ENCODE measurements around the gene CARM1. TPM values are rescaled to one million over a fixed set of nuclear protein-coding genes. Genes with fewer than 3 reads are reported as not detected.

Gene CARM1
- total RNA-seq, 2 donors from 2014 or later: 6.3 to 11.7 TPM

DNA sequence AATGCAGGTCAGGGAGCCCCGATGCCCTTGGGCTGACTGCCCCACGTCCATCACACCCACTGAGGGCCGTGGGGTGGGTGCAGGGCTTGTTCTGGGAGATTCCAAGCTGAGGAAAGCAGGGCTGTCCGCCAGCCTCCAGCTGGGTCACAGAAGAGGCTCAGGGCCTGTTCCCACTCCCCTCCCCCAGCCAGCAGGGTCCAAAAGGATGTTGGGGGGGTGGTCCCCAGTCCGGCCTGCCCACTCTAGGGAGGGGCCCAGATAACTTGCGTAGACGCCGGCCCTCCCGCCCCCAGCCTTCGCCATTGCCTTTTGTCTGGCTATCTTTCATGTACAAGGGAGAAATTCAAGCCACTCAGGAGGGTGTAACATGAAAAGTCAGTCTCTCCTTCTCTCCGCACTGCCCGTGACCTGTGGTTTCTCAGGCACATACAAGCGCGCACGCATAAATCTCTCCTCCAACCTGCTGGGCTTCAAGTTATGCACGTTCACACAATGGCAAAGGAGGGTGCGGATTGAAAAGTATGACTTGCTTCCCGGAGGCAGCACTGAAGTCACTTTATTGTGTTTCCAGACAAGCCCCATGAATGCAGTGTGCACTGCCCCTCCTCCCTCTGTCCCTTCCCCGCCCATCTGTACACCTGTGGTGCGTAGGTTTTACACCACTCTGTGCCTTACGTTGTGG is 20.2 kb downstream of the CARM1 start:
- intact Hi-C loops (cut with DNase I): no loop called here
- Histone ChIP-seq H3K27ac (peak overlapping the region in 1 of 4 donors; percentile 16), H3K4me1 (peaks cover 20% of the 10 kb centered on the region), H3K9me3 (no peaks in the 10 kb centered on the region), H3K27me3 (no peaks in the 10 kb centered on the region), H3K4me3 (no peak overlapping the region), H3K36me3 (replicated peaks in 1 of 2; ENCODE audit: insufficient read depth in 1 of 2, low read depth in 2 of 2) (no peaks in the 10 kb centered on the region)
- WGBS, 2 donors: 67 to 73% methylated on average over 17 to 21 of the region's 21 CpGs
- no peak for TF ChIP-seq POLR2A (IDR thresholded peaks at IDR 0.05)
- TF ChIP-seq, protein P1, sequence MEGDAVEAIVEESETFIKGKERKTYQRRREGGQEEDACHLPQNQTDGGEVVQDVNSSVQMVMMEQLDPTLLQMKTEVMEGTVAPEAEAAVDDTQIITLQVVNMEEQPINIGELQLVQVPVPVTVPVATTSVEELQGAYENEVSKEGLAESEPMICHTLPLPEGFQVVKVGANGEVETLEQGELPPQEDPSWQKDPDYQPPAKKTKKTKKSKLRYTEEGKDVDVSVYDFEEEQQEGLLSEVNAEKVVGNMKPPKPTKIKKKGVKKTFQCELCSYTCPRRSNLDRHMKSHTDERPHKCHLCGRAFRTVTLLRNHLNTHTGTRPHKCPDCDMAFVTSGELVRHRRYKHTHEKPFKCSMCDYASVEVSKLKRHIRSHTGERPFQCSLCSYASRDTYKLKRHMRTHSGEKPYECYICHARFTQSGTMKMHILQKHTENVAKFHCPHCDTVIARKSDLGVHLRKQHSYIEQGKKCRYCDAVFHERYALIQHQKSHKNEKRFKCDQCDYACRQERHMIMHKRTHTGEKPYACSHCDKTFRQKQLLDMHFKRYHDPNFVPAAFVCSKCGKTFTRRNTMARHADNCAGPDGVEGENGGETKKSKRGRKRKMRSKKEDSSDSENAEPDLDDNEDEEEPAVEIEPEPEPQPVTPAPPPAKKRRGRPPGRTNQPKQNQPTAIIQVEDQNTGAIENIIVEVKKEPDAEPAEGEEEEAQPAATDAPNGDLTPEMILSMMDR (IDR thresholded peaks at IDR 0.05): no peak
- DNase-seq: peak in 3 of 4 donors; percentile 21 to 52 (median 43)
- ATAC-seq: no peak

DNA sequence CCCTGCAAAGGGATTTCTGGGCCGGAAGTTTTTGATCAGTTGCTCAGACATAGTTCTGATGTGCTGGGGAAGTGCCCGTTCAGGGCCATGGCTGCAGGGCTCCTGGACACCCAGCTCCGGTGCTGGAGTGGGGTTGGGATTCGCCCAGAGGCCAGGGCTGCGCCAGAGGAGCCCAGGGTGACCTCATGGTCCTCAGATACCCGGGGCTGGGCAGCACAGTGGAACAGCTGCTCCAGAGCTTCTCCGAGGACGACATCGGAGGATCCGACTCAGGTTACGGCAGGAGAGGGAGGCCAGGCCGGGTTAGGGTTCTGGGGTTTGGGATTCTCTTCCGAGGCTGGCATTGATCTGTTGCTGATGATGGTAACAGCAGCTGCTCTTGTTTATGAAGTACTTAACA is 20.9 kb downstream of the CARM1 start:
- TF ChIP-seq, protein P1 (IDR thresholded peaks at IDR 0.05): no peak
- TF ChIP-seq POLR2A (IDR thresholded peaks at IDR 0.05): no peak
- H3K27ac ChIP-seq: no peak overlapping the region
- DNase-seq (no peak), ATAC-seq (no peak)
- WGBS, 2 donors: 84 to 86% methylated on average over 4 to 13 of the region's 13 CpGs
- intact Hi-C loops (cut with DNase I): no loop called here
- no peak overlapping the region for H3K4me3 ChIP-seq
- H3K27me3 ChIP-seq: no peaks in the 10 kb centered on the region
- H3K4me1 ChIP-seq: peaks cover 27% of the 10 kb centered on the region
- no peaks in the 10 kb centered on the region for H3K36me3 ChIP-seq (replicated peaks in 1 of 2; ENCODE audit: insufficient read depth in 1 of 2, low read depth in 2 of 2)
- H3K9me3 ChIP-seq: no peaks in the 10 kb centered on the region

DNA sequence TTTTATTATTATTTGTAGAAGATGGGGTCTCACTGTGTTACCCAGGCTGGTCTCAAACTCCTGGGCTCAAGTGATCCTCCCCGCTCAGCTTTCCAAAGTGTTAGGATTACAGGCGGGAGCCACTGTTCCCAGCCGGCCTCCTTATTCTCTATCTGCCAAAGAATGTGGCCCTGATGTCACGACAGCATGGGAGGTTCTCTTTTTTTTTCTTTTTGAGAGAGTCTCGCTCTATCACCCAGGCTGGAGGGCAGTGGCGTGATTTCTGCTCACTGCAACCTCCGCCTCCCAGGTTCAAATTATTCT is 23.5 kb downstream of the CARM1 start:
- H3K4me1 ChIP-seq: peaks cover 45% of the 10 kb centered on the region
- H3K27me3 ChIP-seq: no peaks in the 10 kb centered on the region
- no peaks in the 10 kb centered on the region for H3K9me3 ChIP-seq
- no peaks in the 10 kb centered on the region for H3K36me3 ChIP-seq (replicated peaks in 1 of 2; ENCODE audit: insufficient read depth in 1 of 2, low read depth in 2 of 2)
- intact Hi-C loops (cut with DNase I): no loop called here
- no peak overlapping the region for H3K4me3 ChIP-seq
- no peak overlapping the region for H3K27ac ChIP-seq
- whole genome bisulfite sequencing, 2 donors: 86 to 93% methylated on average over 7 of the region's 7 CpGs
- DNase-seq (no peak), ATAC-seq (no peak)
- TF ChIP-seq, protein P1 (IDR thresholded peaks at IDR 0.05): no peak
- no peak for TF ChIP-seq POLR2A (IDR thresholded peaks at IDR 0.05)

DNA sequence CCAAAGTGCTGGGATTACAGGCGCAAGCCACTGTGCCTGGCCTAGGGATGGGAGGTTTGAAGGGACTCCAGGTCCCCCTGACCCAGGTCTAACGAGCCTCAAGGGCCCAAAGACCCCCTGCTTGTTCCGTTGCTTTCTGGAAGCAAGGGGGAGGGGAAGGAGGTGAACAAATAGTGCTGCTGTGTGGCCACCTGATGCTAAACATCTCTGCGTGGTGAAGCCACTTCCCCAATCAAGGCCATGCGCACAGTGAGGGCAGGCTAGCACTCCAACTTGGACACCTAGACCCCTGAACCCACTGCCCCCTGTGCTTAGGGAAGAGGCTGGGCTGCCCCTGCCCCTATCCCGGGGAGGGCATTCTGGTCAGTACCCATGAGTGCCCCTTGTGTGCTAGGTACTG is 24.0 kb downstream of the CARM1 start:
- H3K27ac ChIP-seq: no peak overlapping the region
- intact Hi-C loops (cut with DNase I): no loop called here
- no peaks in the 10 kb centered on the region for H3K27me3 ChIP-seq
- DNase-seq (no peak), ATAC-seq (no peak)
- peaks cover 50% of the 10 kb centered on the region for H3K4me1 ChIP-seq
- H3K9me3 ChIP-seq: no peaks in the 10 kb centered on the region
- TF ChIP-seq POLR2A (IDR thresholded peaks at IDR 0.05): no peak
- TF ChIP-seq, protein P1 (IDR thresholded peaks at IDR 0.05): no peak
- no peak overlapping the region for H3K4me3 ChIP-seq
- WGBS, 2 donors: 84 to 93% methylated on average over 3 to 6 of the region's 6 CpGs
- H3K36me3 ChIP-seq (replicated peaks in 1 of 2; ENCODE audit: insufficient read depth in 1 of 2, low read depth in 2 of 2): no peaks in the 10 kb centered on the region

DNA sequence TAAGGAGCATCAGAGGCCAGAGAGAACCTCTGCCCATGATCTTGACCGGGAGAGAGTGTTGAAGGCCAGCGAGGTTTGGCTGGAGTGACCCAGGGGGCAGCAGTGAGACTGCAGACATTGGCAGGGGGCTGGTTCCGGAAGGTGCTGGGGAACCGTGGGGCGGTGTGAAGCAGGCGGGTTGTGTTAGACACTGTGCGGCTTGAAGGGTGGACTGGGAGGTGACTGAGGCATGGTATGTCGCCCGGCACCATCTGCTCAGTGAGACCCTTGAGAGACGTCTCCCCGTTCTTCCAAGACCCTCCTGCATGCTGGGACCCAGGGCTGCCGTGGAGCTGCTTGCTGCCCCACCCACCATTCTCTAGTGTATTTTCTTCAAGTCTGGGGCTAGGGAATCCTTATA is 24.6 kb downstream of the CARM1 start:
- peaks cover 48% of the 10 kb centered on the region for H3K4me1 ChIP-seq
- 85 to 92% methylated on average over 9 to 12 of the region's 12 CpGs for WGBS, 2 donors
- H3K36me3 ChIP-seq (replicated peaks in 1 of 2; ENCODE audit: insufficient read depth in 1 of 2, low read depth in 2 of 2): no peaks in the 10 kb centered on the region
- no peak for ATAC-seq
- intact Hi-C loops (cut with DNase I): no loop called here
- no peak overlapping the region for H3K4me3 ChIP-seq
- H3K27ac ChIP-seq: no peak overlapping the region
- DNase-seq: no peak
- TF ChIP-seq, protein P1 (IDR thresholded peaks at IDR 0.05): no peak
- no peaks in the 10 kb centered on the region for H3K27me3 ChIP-seq
- H3K9me3 ChIP-seq: no peaks in the 10 kb centered on the region

All from body of pancreas (tissue), 4 donors.